OCI-LY3 (cell line): ENCODE data around the gene CLEC16A.

Source experiments
- H2AFZ ChIP-seq: fragments of 200-600, 300-600 bp; shearing (Covaris generic); 2 replicates; pipeline ENCODE4 v1.6.0; 2014; ENCODE audit warnings: antibody characterized with exemption, low read depth, low read length
- H3K27ac ChIP-seq: fragments of 200-600, 300-600 bp; sonication (generic); 2 replicates; pipeline ENCODE4 v1.5.1; 2014; ENCODE audit warnings: mild to moderate bottlenecking, low read length, moderate library complexity, mixed read lengths
- H3K27me3 ChIP-seq: fragments of 200-600, 300-600 bp; sonication (generic); 2 replicates; pipeline ENCODE4 v1.6.1; 2014; ENCODE audit warnings: low read depth, low read length, mixed read lengths
- H3K36me3 ChIP-seq: fragments of 200-600, 300-600 bp; sonication (generic); replicated peaks from 2 replicates; pipeline ENCODE3; 2014; ENCODE audit warnings: low read depth, low read length, mixed read lengths
- H3K4me1 ChIP-seq: fragments of 300-600, 200-600 bp; sonication (generic); 2 replicates; pipeline ENCODE4 v1.6.1; 2014; ENCODE audit warnings: low read length, mixed read lengths
- H3K4me2 ChIP-seq: fragments of 200-600, 300-600 bp; sonication (generic); 2 replicates; pipeline ENCODE4 v1.6.1; 2014; ENCODE audit warnings: low read length, mixed read lengths
- H3K4me3 ChIP-seq: fragments of 300-600, 200-600 bp; sonication (generic); 2 replicates; pipeline ENCODE4 v1.5.1; 2014; ENCODE audit warnings: antibody characterized with exemption, mild to moderate bottlenecking, low read length, moderate library complexity
- H3K79me2 ChIP-seq: fragments of 300-600, 200-600 bp; shearing (Covaris generic); 2 replicates; pipeline ENCODE4 v1.6.1; 2014; ENCODE audit warnings: mild to moderate bottlenecking, low read length, mixed read lengths
- H3K9ac ChIP-seq: fragments of 300-600, 200-600 bp; shearing (Covaris generic); 2 replicates; pipeline ENCODE4 v1.6.0; 2014; ENCODE audit warnings: mild to moderate bottlenecking, low read length, moderate library complexity
- H3K9me3 ChIP-seq: fragments of 200-600, 300-600 bp; shearing (Covaris generic); 2 replicates; pipeline ENCODE4 v1.6.1; 2014; ENCODE audit warnings: low read length, mixed read lengths; ENCODE audit not compliant: insufficient read depth
- H4K20me1 ChIP-seq: fragments of 200-600, 300-600 bp; sonication (generic); 2 replicates; pipeline ENCODE4 v1.6.1; 2016; ENCODE audit warnings: low read length, mixed read lengths; ENCODE audit not compliant: insufficient read depth
- EZH2phosphoT487 ChIP-seq: fragments of 200-600 bp; shearing (Covaris generic); IDR thresholded peaks from 2 replicates; pipeline ENCODE4 v1.6.1; 2018; ENCODE audit warnings: antibody characterized with exemption, mixed run types, low read depth
- TF ChIP-seq, protein P1 (sequence below): fragments of 200-600, 300-600 bp; sonication (generic); IDR thresholded peaks from 2 replicates; pipeline ENCODE4 v1.5.1; 2014; ENCODE audit warnings: antibody characterized with exemption, low read length, low read depth

CLEC16A gene

DNA sequence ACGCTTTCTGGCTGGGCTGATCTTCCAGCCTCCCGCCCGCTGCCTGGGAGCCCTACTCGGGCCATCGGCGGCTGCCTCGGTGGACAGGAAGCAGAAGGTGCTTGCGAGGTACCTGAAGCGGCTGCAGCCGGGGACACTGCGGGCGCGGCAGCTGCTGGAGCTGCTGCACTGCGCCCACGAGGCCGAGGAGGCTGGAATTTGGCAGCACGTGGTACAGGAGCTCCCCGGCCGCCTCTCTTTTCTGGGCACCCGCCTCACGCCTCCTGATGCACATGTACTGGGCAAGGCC is 36.7 kb upstream of the CLEC16A start:
- peaks cover 52% of the 10 kb centered on the region for H3K79me2 ChIP-seq
- no peaks in the 10 kb centered on the region for H3K9me3 ChIP-seq
- no peak overlapping the region for H3K9ac ChIP-seq
- peaks cover 23% of the 10 kb centered on the region for H3K4me1 ChIP-seq
- TF ChIP-seq, protein P1, sequence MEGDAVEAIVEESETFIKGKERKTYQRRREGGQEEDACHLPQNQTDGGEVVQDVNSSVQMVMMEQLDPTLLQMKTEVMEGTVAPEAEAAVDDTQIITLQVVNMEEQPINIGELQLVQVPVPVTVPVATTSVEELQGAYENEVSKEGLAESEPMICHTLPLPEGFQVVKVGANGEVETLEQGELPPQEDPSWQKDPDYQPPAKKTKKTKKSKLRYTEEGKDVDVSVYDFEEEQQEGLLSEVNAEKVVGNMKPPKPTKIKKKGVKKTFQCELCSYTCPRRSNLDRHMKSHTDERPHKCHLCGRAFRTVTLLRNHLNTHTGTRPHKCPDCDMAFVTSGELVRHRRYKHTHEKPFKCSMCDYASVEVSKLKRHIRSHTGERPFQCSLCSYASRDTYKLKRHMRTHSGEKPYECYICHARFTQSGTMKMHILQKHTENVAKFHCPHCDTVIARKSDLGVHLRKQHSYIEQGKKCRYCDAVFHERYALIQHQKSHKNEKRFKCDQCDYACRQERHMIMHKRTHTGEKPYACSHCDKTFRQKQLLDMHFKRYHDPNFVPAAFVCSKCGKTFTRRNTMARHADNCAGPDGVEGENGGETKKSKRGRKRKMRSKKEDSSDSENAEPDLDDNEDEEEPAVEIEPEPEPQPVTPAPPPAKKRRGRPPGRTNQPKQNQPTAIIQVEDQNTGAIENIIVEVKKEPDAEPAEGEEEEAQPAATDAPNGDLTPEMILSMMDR: no peak
- no peak for TF ChIP-seq EZH2phosphoT487
- no peak overlapping the region for H2AFZ ChIP-seq
- peaks cover 85% of the 10 kb centered on the region for H3K36me3 ChIP-seq
- H3K27ac ChIP-seq: no peak overlapping the region
- H3K27me3 ChIP-seq: no peaks in the 10 kb centered on the region
- peaks cover 92% of the 10 kb centered on the region for H4K20me1 ChIP-seq
- H3K4me3 ChIP-seq: no peak overlapping the region
- no peak overlapping the region for H3K4me2 ChIP-seq

DNA sequence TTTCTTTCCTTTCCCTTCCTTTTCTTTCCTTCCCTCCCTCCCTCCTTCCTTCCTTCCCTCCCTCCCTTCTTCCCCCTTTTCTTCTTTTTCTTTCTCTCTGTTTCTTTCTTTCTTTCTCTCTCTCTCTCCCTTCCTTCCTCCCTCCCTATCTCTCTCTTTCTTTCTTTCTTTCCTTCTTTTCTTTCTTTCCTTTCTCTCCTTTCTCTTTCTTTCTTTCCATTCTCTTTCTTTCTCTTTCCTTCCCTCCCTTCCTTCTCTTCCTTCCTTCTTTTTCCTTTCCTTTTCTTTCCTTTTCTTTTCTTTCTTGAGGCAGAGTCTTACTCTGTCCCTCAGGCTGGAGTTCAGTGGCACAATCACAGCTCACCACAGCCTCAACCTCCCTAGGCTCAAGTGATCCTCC is 33.1 kb upstream of the CLEC16A start:
- Histone ChIP-seq H3K9me3 (no peaks in the 10 kb centered on the region), H4K20me1 (peaks cover 82% of the 10 kb centered on the region), H3K79me2 (peaks cover 46% of the 10 kb centered on the region), H3K27me3 (no peaks in the 10 kb centered on the region), H3K27ac (no peak overlapping the region), H3K4me2 (no peak overlapping the region), H3K36me3 (peaks cover 82% of the 10 kb centered on the region), H3K4me3 (no peak overlapping the region), H3K4me1 (peaks cover 51% of the 10 kb centered on the region), H2AFZ (no peak overlapping the region), H3K9ac (no peak overlapping the region)
- no peak for TF ChIP-seq EZH2phosphoT487
- TF ChIP-seq, protein P1: no peak

DNA sequence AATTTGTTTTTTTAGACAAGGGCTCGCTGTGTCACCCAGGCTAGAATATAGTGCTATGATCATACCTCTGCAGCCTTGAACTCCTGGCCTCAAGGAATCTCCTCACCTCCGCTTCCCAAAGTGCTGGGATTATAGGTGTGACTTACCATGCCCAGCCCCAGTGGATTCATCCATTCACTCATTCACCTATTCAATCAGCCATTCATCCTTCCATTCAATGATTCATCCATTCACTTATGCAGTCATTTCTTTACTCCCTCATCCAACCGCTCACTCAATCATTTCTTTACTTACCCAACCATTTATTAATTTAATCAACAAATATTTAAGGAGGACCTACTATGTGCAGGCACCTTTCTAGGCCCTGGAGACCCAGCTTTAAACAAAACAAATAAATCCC is 27.8 kb upstream of the CLEC16A start:
- H3K79me2 ChIP-seq: peaks cover 28% of the 10 kb centered on the region
- no peak overlapping the region for H2AFZ ChIP-seq
- H3K9me3 ChIP-seq: no peaks in the 10 kb centered on the region
- peaks cover 64% of the 10 kb centered on the region for H3K4me1 ChIP-seq
- H3K4me2 ChIP-seq: peak overlapping the region; percentile 41; the same call in 1 of the 2 replicates
- H3K4me3 ChIP-seq: no peak overlapping the region
- peak overlapping the region; percentile 80 for H3K27ac ChIP-seq
- no peak for TF ChIP-seq EZH2phosphoT487
- TF ChIP-seq, protein P1: no peak
- peaks cover 59% of the 10 kb centered on the region for H4K20me1 ChIP-seq
- H3K27me3 ChIP-seq: no peaks in the 10 kb centered on the region
- H3K36me3 ChIP-seq: peaks cover 75% of the 10 kb centered on the region
- peak overlapping the region; percentile 51; the same call in 1 of the 2 replicates for H3K9ac ChIP-seq

DNA sequence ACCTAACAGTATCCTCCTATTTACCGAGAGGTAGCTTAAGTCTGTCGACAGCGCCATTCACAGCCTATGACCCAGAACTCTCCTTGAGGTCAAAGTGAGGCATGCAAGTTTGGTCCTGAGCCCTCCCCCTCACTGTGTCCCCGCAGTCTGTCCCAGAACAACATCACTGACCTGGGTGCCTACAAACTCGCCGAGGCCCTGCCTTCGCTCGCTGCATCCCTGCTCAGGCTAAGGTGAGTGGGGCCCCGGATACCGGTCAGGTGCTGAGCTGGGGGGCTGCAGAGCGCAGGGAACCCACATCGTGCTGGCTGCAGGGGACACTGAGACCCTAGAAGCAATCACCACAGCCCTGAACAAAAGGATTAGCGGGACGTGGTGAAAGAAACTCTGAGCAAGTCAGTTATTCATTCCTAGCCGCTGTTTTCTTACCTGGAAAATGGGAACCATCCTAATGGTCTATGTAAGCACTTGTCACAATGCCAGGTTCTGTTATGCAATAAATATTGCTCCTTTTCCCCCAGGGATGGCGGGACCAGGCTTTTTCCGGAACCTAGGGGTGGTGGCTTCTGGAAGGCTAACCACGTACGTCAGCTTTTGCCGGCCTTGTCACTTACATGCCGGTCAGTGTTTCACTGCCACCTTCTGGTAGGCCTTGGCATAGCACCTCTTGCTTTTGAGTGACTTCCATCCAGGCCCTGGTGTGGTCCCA is 25.9 kb upstream of the CLEC16A start:
- Histone ChIP-seq H3K9me3 (no peaks in the 10 kb centered on the region), H3K4me3 (no peak overlapping the region), H3K27me3 (no peaks in the 10 kb centered on the region), H3K4me1 (peaks cover 48% of the 10 kb centered on the region), H3K79me2 (peaks cover 28% of the 10 kb centered on the region), H4K20me1 (peaks cover 60% of the 10 kb centered on the region), H3K27ac (peak overlapping the region; percentile 53), H2AFZ (no peak overlapping the region), H3K4me2 (no peak overlapping the region), H3K36me3 (peaks cover 81% of the 10 kb centered on the region), H3K9ac (no peak overlapping the region)
- TF ChIP-seq, protein P1: peak; percentile 88
- no peak for TF ChIP-seq EZH2phosphoT487
